ENCODE data around the gene IL21R. TPM values are rescaled to one million over a fixed set of nuclear protein-coding genes. Genes with fewer than 3 reads are reported as not detected.
A peak's percentile ranks its signal among the peaks of the same experiment; 100 is the strongest.

Gene IL21R
- 1 to 10 TPM in 5 of 6 experiments, under 1 TPM in 1; 0.96 to 1.8 (median 1.2) TPM for total RNA-seq (2021; fragmentation: NEBNext Ultra II Directional; extraction: Animal tissue kit (Norgen Biotek cat#: 25700))
- long read RNA-seq, partial matches to known transcripts = 0 of 2 reads
- long read RNA-seq, other reads (novel, unspliced or antisense) = 0 of 2 reads

- Mint-ChIP-seq H3K9me3 (no peaks in the 10 kb centered on the region), H3K36me3 (ENCODE audit: low read depth) (no peaks in the 10 kb centered on the region), H3K27me3 (ENCODE audit: insufficient read depth) (peaks cover 2% of the 10 kb centered on the region), H3K4me3 (peak within 1 kb of the TSS; percentile 82), H3K27ac (peak within 1 kb of the TSS; percentile 75), H3K4me1 (ENCODE audit: low read depth) (peaks cover 42% of the 10 kb centered on the region)
- TF ChIP-seq, protein P1, sequence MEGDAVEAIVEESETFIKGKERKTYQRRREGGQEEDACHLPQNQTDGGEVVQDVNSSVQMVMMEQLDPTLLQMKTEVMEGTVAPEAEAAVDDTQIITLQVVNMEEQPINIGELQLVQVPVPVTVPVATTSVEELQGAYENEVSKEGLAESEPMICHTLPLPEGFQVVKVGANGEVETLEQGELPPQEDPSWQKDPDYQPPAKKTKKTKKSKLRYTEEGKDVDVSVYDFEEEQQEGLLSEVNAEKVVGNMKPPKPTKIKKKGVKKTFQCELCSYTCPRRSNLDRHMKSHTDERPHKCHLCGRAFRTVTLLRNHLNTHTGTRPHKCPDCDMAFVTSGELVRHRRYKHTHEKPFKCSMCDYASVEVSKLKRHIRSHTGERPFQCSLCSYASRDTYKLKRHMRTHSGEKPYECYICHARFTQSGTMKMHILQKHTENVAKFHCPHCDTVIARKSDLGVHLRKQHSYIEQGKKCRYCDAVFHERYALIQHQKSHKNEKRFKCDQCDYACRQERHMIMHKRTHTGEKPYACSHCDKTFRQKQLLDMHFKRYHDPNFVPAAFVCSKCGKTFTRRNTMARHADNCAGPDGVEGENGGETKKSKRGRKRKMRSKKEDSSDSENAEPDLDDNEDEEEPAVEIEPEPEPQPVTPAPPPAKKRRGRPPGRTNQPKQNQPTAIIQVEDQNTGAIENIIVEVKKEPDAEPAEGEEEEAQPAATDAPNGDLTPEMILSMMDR (IDR thresholded peaks at IDR 0.05) = no peak
- DNase-seq = peak; percentile 79
Measured at GRCh38 chr16:27401768-27402568, at the start of gene IL21R. IL21R (plus strand) TSS chr16:27402174; CDS start chr16:27430072, 27,898 bp downstream.

DNA sequence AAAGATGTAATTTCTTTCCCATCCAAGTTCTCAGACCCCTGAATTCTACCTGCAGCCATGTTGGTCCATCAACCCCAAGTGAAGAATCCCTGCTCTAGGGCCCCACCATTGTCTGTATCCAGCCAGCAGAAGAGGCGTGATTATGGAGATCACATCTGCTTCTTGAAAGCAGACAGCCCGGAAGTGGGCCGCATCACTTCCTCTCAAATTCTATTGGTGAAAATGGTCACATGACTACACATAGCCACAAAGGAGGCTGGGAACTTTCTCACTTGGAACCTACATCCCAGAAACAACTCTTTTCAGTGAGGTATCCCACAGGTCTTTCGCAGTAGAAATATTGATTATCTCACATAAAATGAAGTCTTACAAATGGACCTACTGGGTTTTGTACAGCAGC lies 48.1 kb upstream of the IL21R start:
- H3K36me3 Mint-ChIP-seq (ENCODE audit: low read depth) = peaks cover 69% of the 10 kb centered on the region
- H3K27ac Mint-ChIP-seq = no peak overlapping the region
- peaks cover 8% of the 10 kb centered on the region for H3K4me1 Mint-ChIP-seq (ENCODE audit: low read depth)
- no peak for DNase-seq
- TF ChIP-seq, protein P1 (IDR thresholded peaks at IDR 0.05) = no peak
- H3K4me3 Mint-ChIP-seq = no peak overlapping the region
- H3K9me3 Mint-ChIP-seq = no peaks in the 10 kb centered on the region
- no peaks in the 10 kb centered on the region; the same call in 1 of the 2 replicates for H3K27me3 Mint-ChIP-seq (ENCODE audit: insufficient read depth)

DNA sequence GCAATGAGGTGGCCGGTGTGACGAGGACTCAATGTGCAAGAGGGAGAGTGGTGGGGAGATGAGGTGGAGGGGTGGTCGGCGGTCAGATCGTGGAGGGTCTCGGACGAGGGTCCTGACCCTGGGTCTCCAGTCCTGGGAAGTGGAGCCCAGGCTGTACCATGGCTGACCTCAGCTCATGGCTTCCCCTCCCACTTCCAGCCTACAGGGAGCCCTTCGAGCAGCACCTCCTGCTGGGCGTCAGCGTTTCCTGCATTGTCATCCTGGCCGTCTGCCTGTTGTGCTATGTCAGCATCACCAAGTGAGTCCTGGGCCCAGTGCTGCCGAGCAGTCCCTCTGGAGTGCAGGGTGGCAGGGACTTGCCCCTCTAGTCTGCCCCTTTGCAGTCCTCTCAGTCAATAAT lies 46.4 kb upstream of the IL21R start:
- peak; percentile 23 for DNase-seq
- Mint-ChIP-seq H3K4me3 (no peak overlapping the region), H3K4me1 (ENCODE audit: low read depth) (peaks cover 11% of the 10 kb centered on the region), H3K27ac (no peak overlapping the region), H3K36me3 (ENCODE audit: low read depth) (peaks cover 59% of the 10 kb centered on the region), H3K27me3 (ENCODE audit: insufficient read depth) (no peaks in the 10 kb centered on the region), H3K9me3 (no peaks in the 10 kb centered on the region)
- TF ChIP-seq, protein P1 (IDR thresholded peaks at IDR 0.05) = peak; percentile 63

DNA sequence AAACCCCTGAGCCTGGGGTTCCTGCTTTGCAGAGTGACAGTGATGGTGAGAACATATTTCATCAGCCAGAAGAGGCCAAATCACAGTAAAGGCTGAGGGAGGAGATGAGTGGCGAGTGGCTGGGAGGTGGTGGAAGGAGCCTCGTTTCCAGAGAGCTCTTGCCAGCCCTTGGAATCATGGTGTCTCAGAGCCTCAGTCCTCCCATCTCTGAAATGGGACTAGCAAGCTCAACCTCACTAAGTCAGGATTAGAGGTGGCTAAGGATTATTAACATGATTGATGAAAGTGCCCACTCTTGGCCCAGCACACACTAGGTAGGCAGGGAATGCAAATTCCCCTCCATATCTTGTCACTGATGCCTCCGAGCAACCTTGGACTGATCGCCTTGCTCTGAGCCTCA lies 45.2 kb upstream of the IL21R start:
- H3K4me1 Mint-ChIP-seq (ENCODE audit: low read depth) = peaks cover 11% of the 10 kb centered on the region
- no peak overlapping the region for H3K27ac Mint-ChIP-seq
- H3K36me3 Mint-ChIP-seq (ENCODE audit: low read depth) = peaks cover 47% of the 10 kb centered on the region
- TF ChIP-seq, protein P1 (IDR thresholded peaks at IDR 0.05) = no peak
- DNase-seq = no peak
- H3K4me3 Mint-ChIP-seq = no peak overlapping the region
- H3K9me3 Mint-ChIP-seq = no peaks in the 10 kb centered on the region
- no peaks in the 10 kb centered on the region for H3K27me3 Mint-ChIP-seq (ENCODE audit: insufficient read depth)

DNA sequence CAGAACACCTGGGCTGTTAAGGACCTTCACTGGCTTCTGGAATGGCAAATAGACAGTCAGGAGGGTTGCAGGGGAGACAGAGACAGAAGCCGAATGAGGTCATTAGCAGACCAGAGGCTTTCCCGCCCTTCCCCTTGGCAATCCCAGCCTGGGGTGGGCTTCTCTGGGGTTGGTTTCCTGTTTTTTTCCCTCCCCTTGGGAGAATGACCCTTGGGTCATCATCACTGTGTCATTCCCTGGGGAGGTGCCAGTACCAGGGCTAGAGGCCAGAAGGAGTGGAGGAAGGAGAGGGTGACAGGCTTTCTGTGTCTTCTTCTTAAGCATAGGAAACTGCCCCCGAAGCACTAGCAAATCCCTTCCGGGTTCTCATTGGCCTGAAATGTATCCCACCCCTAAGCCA lies 42.9 kb upstream of the IL21R start:
- no peaks in the 10 kb centered on the region for H3K9me3 Mint-ChIP-seq
- H3K27me3 Mint-ChIP-seq (ENCODE audit: insufficient read depth) = no peaks in the 10 kb centered on the region
- H3K36me3 Mint-ChIP-seq (ENCODE audit: low read depth) = peaks cover 47% of the 10 kb centered on the region

More for the DNA sequence above, 42.9 kb upstream of the IL21R start:
- TF ChIP-seq, protein P1 (IDR thresholded peaks at IDR 0.05) = no peak
- no peak for DNase-seq
- Mint-ChIP-seq H3K4me1 (ENCODE audit: low read depth) (peaks cover 16% of the 10 kb centered on the region), H3K27ac (no peak overlapping the region), H3K4me3 (no peak overlapping the region)
